Gastroesophageal sphincter (tissue), 4 donors: ENCODE measurements around the gene TRMT2A. TPM values are rescaled to one million over a fixed set of nuclear protein-coding genes. Genes with fewer than 3 reads are reported as not detected.

ENCODE experiments used
- ATAC-seq: fragments of 150-250 bp; one replicate; pipeline ENCODE4 v1.9.1; 2016; ENCODE audit warnings: mild to moderate bottlenecking, moderate library complexity
- H3K27ac ChIP-seq, 4 donors: fragments of 200-600 bp; sonication (generic) in 3 of 4; 1 replicate in 3 of 4; 2 replicates in 1 of 4; pipeline ENCODE4 v1.5.1; 2016 to 2019
- H3K27me3 ChIP-seq: fragments of 200-600 bp; sonication (generic); one replicate; pipeline ENCODE4 v1.5.1; 2019
- H3K36me3 ChIP-seq, 2 donors: fragments of 200-600 bp; sonication (generic); one replicate each; pipeline ENCODE4 v1.5.1; 2019; ENCODE audit warnings: control low read depth in 1 of 2
- H3K4me1 ChIP-seq, 3 donors: fragments of 200-600 bp; sonication (generic); 1 replicate in 2 of 3; 2 replicates in 1 of 3; pipeline ENCODE4 v1.5.1; 2016 to 2019; ENCODE audit warnings: control low read depth in 2 of 3
- H3K4me3 ChIP-seq, 2 donors: fragments of 200-600 bp; sonication (generic); one replicate each; pipeline ENCODE4 v1.5.1; 2019; ENCODE audit warnings: mild to moderate bottlenecking in 1 of 2, moderate library complexity in 1 of 2
- H3K9me3 ChIP-seq, 3 donors: fragments of 200-600 bp; sonication (generic); one replicate each; pipeline ENCODE4 v1.5.1; 2017 to 2019; ENCODE audit warnings: control low read depth in 2 of 3
- EP300 ChIP-seq: sonication (generic); formaldehyde crosslinking; IDR thresholded peaks from one replicate; pipeline ENCODE4 v1.6.1; 2017; ENCODE audit warnings: antibody characterized with exemption, mild to moderate bottlenecking
- POLR2A ChIP-seq, 2 donors: fragments of 450-650 bp; IDR thresholded peaks; one replicate each; pipeline ENCODE4 v1.6.1; 2017; ENCODE audit warnings: antibody characterized with exemption in 2 of 2, mild to moderate bottlenecking in 2 of 2, moderate library complexity in 1 of 2
- POLR2AphosphoS5 ChIP-seq: sonication (generic); formaldehyde crosslinking; IDR thresholded peaks from one replicate; pipeline ENCODE4 v1.6.1; 2017; ENCODE audit warnings: antibody characterized with exemption
- WGBS, 2 donors: methylation state at CpG; one replicate each; pipeline ENCODE4 v1.1.5; 2018; ENCODE audit warnings: low coverage in 1 of 2; 5-methylcytosine and 5-hydroxymethylcytosine counted together
- total RNA-seq, 4 donors: library from RNA; depleted of rRNA; stranded (reverse); fragments of >200 nt; gene quantifications; one replicate each; pipeline ENCODE4 v1.1.0, GENCODE V29; 2016
- TF ChIP-seq, protein P1 (sequence below), 4 experiments: fragments of 200-600 bp in 2 of 4; fragments of 450-650 bp in 2 of 4; sonication (generic) in 1 of 4; IDR thresholded peaks; one replicate each; pipeline ENCODE4 v1.5.1; 2017 to 2019; ENCODE audit warnings: antibody characterized with exemption in 4 of 4, mild to moderate bottlenecking in 2 of 4, moderate library complexity in 2 of 4

The TRMT2A gene
- total RNA-seq, 4 donors from 2014 or later = 24.1 to 57.0 (median 36.3) TPM

DNA sequence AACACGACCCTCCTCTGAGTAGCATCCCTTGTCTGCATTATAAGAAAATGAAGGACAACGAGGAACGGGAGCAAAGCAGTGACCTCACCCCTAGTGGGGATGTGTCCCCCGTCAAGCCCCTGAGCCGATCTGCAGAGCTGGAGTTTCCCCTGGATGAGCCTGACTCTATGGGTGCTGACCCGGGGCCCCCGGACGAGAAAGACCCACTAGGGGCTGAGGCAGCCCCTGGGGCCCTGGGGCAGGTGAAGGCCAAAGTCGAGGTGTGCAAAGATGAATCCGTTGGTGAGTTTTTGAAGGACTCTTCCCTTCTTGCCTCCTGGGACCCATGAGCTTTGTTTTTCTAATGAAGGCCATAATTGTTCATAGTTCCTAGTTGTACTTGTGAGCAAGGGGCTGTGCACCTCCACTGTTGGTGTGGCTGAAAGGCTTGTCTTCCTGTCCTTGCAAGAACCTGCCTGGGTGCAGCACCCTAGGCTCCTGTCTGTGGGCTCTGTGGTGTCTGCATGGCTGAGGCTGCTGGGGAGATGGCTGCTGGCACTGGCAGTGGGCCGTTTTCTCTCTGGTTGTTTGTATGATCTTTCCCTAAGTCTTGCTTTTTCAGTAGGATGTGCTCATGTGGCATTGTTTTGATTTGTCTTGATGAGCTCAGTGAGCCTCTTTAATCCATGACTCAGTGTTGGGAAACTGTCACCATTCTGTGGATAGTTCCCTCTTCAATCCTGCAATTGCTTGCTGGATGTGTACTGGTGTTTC is 26.9 kb downstream of the TRMT2A start:
- no peaks in the 10 kb centered on the region for H3K27me3 ChIP-seq
- WGBS, 2 donors = 87 to 97% methylated on average over 7 to 9 of the region's 11 CpGs

DNA sequence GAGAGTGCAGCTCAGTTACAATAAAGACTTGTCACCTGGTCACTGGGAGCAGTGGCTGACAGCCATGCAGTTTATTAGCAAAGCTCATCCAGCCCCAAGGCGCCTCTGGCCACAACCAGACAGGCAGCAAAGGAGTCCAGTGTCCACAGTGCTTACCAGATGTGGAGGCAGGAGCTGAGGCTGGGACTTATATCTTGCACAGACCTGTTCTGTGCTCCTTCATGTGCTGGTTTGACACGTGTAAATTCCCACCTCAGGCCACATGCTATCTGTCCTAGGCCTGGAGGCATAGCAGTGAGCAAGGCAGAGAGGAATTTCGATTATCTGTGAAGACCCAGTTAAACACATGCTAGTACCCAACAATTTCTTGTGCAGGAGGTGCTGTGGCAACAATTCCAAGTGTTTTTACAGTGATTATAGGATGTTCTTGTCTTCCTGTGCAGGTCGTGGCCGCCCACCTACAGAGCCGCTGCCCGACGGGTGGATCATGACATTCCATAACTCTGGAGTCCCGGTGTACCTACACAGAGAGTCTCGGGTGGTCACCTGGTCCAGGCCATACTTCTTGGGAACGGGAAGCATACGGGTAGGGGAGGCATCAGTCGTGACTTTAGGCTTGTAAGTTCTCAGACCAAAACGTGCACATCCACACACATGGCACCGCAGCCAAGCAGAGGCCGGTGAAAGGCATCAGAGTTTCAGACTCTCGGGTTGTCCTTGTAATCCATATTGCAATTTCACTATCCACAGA is 27.6 kb downstream of the TRMT2A start:
- H3K36me3 ChIP-seq = peaks cover 0 to 90% of the 10 kb centered on the region in 2 donors
- TF ChIP-seq, protein P1, sequence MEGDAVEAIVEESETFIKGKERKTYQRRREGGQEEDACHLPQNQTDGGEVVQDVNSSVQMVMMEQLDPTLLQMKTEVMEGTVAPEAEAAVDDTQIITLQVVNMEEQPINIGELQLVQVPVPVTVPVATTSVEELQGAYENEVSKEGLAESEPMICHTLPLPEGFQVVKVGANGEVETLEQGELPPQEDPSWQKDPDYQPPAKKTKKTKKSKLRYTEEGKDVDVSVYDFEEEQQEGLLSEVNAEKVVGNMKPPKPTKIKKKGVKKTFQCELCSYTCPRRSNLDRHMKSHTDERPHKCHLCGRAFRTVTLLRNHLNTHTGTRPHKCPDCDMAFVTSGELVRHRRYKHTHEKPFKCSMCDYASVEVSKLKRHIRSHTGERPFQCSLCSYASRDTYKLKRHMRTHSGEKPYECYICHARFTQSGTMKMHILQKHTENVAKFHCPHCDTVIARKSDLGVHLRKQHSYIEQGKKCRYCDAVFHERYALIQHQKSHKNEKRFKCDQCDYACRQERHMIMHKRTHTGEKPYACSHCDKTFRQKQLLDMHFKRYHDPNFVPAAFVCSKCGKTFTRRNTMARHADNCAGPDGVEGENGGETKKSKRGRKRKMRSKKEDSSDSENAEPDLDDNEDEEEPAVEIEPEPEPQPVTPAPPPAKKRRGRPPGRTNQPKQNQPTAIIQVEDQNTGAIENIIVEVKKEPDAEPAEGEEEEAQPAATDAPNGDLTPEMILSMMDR (IDR thresholded peaks at IDR 0.05) = no peak
- TF ChIP-seq POLR2A (IDR thresholded peaks at IDR 0.05) (no peak), EP300 (no peak), POLR2AphosphoS5 (no peak)
- no peaks in the 10 kb centered on the region for H3K27me3 ChIP-seq
- no peaks in the 10 kb centered on the region for H3K9me3 ChIP-seq
- no peak overlapping the region for H3K4me3 ChIP-seq
- H3K27ac ChIP-seq = no peak overlapping the region
- ATAC-seq = no peak
- peaks cover 0 to 17% (median 8%) of the 10 kb centered on the region in 3 donors for H3K4me1 ChIP-seq
- WGBS, 2 donors = 89 to 90% methylated on average over 4 to 10 of the region's 17 CpGs

More for the DNA sequence above, 26.9 kb downstream of the TRMT2A start:
- Histone ChIP-seq H3K27ac (no peak overlapping the region), H3K4me3 (no peak overlapping the region), H3K36me3 (peaks cover 0 to 97% of the 10 kb centered on the region in 2 donors), H3K9me3 (no peaks in the 10 kb centered on the region), H3K4me1 (peaks cover 0 to 10% (median under 1%) of the 10 kb centered on the region in 3 donors)
- TF ChIP-seq, protein P1 (IDR thresholded peaks at IDR 0.05) = no peak
- TF ChIP-seq POLR2AphosphoS5 (no peak), POLR2A (IDR thresholded peaks at IDR 0.05) (no peak), EP300 (no peak)
- ATAC-seq = no peak

DNA sequence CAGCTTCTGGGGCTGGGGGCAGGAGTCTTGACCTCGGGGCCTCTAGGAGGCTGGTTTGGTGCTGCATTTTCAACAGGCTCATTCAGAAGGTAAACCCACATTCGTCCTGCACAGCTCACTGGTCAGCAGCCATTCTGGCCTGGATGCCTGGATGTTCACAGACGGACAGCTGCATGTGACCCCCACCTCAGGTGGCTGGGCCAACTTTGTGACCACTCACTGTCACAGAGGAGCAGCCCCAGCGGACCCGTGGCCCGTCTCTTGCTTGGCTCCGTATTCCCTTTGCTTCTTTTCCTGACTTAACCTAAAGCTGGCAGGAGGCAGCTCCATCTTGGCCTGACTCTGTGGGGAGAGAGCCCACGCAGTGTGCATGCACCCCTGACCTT is 28.8 kb downstream of the TRMT2A start:
- WGBS, 2 donors = 87 to 92% methylated on average over 2 to 3 of the region's 8 CpGs
- no peak for ATAC-seq
- TF ChIP-seq POLR2AphosphoS5 (no peak), POLR2A (IDR thresholded peaks at IDR 0.05) (no peak), EP300 (no peak)
- TF ChIP-seq, protein P1 (IDR thresholded peaks at IDR 0.05) = no peak
- peaks cover 0 to 29% (median 15%) of the 10 kb centered on the region in 3 donors for H3K4me1 ChIP-seq
- no peak overlapping the region for H3K27ac ChIP-seq
- H3K27me3 ChIP-seq = no peaks in the 10 kb centered on the region
- H3K4me3 ChIP-seq = no peak overlapping the region
- no peaks in the 10 kb centered on the region for H3K9me3 ChIP-seq
- peaks cover 0 to 78% of the 10 kb centered on the region in 2 donors for H3K36me3 ChIP-seq

GRCh38 chr22:20087319-20088262 is 29.4 kb downstream of the TRMT2A start:
- Histone ChIP-seq H3K9me3 (no peaks in the 10 kb centered on the region), H3K4me1 (peaks cover 0 to 35% (median 20%) of the 10 kb centered on the region in 3 donors), H3K36me3 (peaks cover 0 to 72% of the 10 kb centered on the region in 2 donors), H3K4me3 (no peak overlapping the region), H3K27me3 (no peaks in the 10 kb centered on the region), H3K27ac (no peak overlapping the region)
- WGBS, 2 donors = 79 to 84% methylated on average over 4 to 5 of the region's 14 CpGs
- no peak for TF ChIP-seq POLR2AphosphoS5
- TF ChIP-seq EP300 = no peak
- TF ChIP-seq, protein P1 (IDR thresholded peaks at IDR 0.05) = no peak
- TF ChIP-seq POLR2A (IDR thresholded peaks at IDR 0.05) = no peak
- no peak for ATAC-seq
